ENCODE data around the gene DHRS7B. TPM values are rescaled to one million over a fixed set of nuclear protein-coding genes. Genes with fewer than 3 reads are reported as not detected.
"Not testable (repeated sequence)": the region's sequence is repeated elsewhere in the genome, so short reads cannot be mapped to it uniquely, and the experiment has no call there.

Gene DHRS7B
- total and polyA plus RNA-seq, 4 donors = 8.1 to 21.8 (median 18.2) TPM

DNA sequence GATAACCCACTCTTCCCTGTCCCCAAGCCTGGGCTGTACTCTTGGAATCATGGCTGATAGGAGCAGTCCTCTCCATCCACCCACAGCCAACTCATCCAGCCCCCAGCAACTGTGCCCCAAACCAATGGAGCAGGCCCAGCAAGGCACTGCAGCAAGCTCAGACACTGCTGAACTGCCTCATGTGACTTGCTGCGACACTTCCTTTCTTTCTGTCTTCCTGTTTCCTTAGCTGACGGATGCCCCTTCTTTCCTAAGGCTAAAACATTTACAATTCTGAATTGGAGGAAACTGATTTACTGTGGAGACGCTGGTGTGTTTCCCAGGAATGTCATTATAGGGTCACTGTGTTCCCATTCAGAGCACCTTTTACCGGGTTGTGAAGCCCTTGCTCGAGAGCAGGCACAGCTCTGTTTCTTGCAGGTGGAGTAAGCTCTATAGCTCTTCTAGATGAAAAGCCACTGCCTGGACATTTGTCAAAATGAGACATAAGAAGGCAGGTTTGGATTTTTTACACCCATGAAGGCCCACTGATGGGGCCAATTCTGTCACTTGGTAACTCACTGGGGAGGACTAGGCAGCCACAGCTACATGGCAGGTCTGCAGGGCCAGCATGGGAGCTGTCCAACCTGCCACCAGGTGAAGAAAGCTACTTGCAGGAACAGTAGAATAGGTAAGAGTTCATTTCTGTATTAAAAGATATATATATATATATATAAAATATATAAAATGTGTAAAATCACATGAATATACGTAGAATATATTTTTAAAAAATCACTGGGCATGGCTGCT is 59.8 kb downstream of the DHRS7B start:
- DNase-seq = peak in 1 of 2 donors; percentile 13
- Histone ChIP-seq H3K9me3 (ENCODE audit: control insufficient read depth, low read length) (no peaks in the 10 kb centered on the region), H3K27me3 (ENCODE audit: control insufficient read depth in 1 of 2, insufficient read depth in 2 of 2, low read length in 1 of 2) (no peaks in the 10 kb centered on the region), H3K36me3 (ENCODE audit: control insufficient read depth in 1 of 2, insufficient read depth in 2 of 2, low read length in 1 of 2) (peaks cover 0 to 5% of the 10 kb centered on the region in 2 donors), H3K4me3 (ENCODE audit: low read length in 2 of 2) (no peak overlapping the region), H3K27ac (ENCODE audit: low read depth in 1 of 2, low read length in 2 of 2) (no peak overlapping the region), H3K4me1 (ENCODE audit: control insufficient read depth in 1 of 2, insufficient read depth in 2 of 2, low read length in 2 of 2) (no peaks in the 10 kb centered on the region)
- no peak for ATAC-seq (ENCODE audit: low FRiP score)
- intact Hi-C loops (cut with DNase I) = no loop called here
- WGBS, 2 donors = 93 to 94% methylated on average over 6 of the region's 6 CpGs

DNA sequence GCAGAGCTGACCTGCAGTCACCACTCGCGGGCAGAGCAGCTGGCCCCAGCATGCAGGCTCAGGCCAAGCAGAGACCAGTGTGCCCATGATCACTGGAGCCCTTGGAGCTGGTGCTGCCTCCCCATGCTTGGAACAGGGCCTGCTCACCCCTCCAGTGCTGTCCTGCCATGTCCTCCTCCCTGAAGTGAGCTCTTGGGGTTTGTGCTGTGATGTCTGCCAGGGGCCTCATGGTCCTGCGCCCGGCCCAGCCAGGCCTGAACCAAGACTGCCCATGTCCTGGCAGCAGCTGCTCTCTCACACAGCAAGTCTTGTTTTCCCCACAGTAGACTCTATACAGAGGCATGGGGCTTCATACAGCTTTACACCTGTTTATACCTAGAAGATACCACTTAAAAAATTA is 62.6 kb downstream of the DHRS7B start:
- ATAC-seq (ENCODE audit: low FRiP score) = no peak
- Histone ChIP-seq H3K36me3 (ENCODE audit: control insufficient read depth in 1 of 2, insufficient read depth in 2 of 2, low read length in 1 of 2) (peaks cover 0 to 2% of the 10 kb centered on the region in 2 donors), H3K9me3 (ENCODE audit: control insufficient read depth, low read length) (no peaks in the 10 kb centered on the region), H3K27ac (ENCODE audit: low read depth in 1 of 2, low read length in 2 of 2) (no peak overlapping the region), H3K4me3 (ENCODE audit: low read length in 2 of 2) (no peak overlapping the region), H3K27me3 (ENCODE audit: control insufficient read depth in 1 of 2, insufficient read depth in 2 of 2, low read length in 1 of 2) (no peaks in the 10 kb centered on the region), H3K4me1 (ENCODE audit: control insufficient read depth in 1 of 2, insufficient read depth in 2 of 2, low read length in 2 of 2) (no peaks in the 10 kb centered on the region)
- WGBS, 2 donors = 93% methylated on average over 4 of the region's 4 CpGs
- intact Hi-C loops (cut with DNase I) = no loop called here
- no peak for DNase-seq

GRCh38 chr17:21190078-21190477 is 63.3 kb downstream of the DHRS7B start:
- intact Hi-C loops (cut with DNase I) = no loop called here
- Histone ChIP-seq H3K36me3 (ENCODE audit: control insufficient read depth in 1 of 2, insufficient read depth in 2 of 2, low read length in 1 of 2) (peaks cover 0 to under 1% of the 10 kb centered on the region in 2 donors), H3K9me3 (ENCODE audit: control insufficient read depth, low read length) (no peaks in the 10 kb centered on the region), H3K4me3 (ENCODE audit: low read length in 2 of 2) (no peak overlapping the region), H3K27ac (ENCODE audit: low read depth in 1 of 2, low read length in 2 of 2) (no peak overlapping the region), H3K4me1 (ENCODE audit: control insufficient read depth in 1 of 2, insufficient read depth in 2 of 2, low read length in 2 of 2) (no peaks in the 10 kb centered on the region), H3K27me3 (ENCODE audit: control insufficient read depth in 1 of 2, insufficient read depth in 2 of 2, low read length in 1 of 2) (no peaks in the 10 kb centered on the region)
- ATAC-seq (ENCODE audit: low FRiP score) (no peak), DNase-seq (no peak)
- WGBS, 2 donors = 95 to 96% methylated on average over 6 of the region's 6 CpGs

- Histone ChIP-seq H3K36me3 (ENCODE audit: control insufficient read depth in 1 of 2, insufficient read depth in 2 of 2, low read length in 1 of 2) (no peaks in the 10 kb centered on the region), H3K4me1 (ENCODE audit: control insufficient read depth in 1 of 2, insufficient read depth in 2 of 2, low read length in 2 of 2) (no peaks in the 10 kb centered on the region), H3K4me3 (ENCODE audit: low read length in 2 of 2) (no peak overlapping the region), H3K9me3 (ENCODE audit: control insufficient read depth, low read length) (no peaks in the 10 kb centered on the region), H3K27me3 (ENCODE audit: control insufficient read depth in 1 of 2, insufficient read depth in 2 of 2, low read length in 1 of 2) (no peaks in the 10 kb centered on the region), H3K27ac (ENCODE audit: low read depth in 1 of 2, low read length in 2 of 2) (peak overlapping the region in 1 of 2 donors; percentile 7)
- intact Hi-C loops (cut with DNase I) = no loop called here
- ATAC-seq (ENCODE audit: low FRiP score) (no peak), DNase-seq (no peak)
- WGBS, 2 donors = 12 to 14% methylated on average over 2 of the region's 2 CpGs
Observed at GRCh38 chr17:21191698-21192097, 64.9 kb downstream of the DHRS7B start.

- H3K9me3 ChIP-seq (ENCODE audit: control insufficient read depth, low read length); H3K27me3 ChIP-seq (ENCODE audit: control insufficient read depth in 1 of 2, insufficient read depth in 2 of 2, low read length in 1 of 2); ATAC-seq (ENCODE audit: low FRiP score); H3K4me3 ChIP-seq (ENCODE audit: low read length in 2 of 2); intact Hi-C loops (cut with DNase I); H3K27ac ChIP-seq (ENCODE audit: low read depth in 1 of 2, low read length in 2 of 2); H3K4me1 ChIP-seq (ENCODE audit: control insufficient read depth in 1 of 2, insufficient read depth in 2 of 2, low read length in 2 of 2); DNase-seq; H3K36me3 ChIP-seq (ENCODE audit: control insufficient read depth in 1 of 2, insufficient read depth in 2 of 2, low read length in 1 of 2): not testable (repeated sequence)
- 94 to 96% methylated on average over 7 of the region's 7 CpGs for WGBS, 2 donors
Observed at GRCh38 chr17:21192414-21192813, 65.7 kb downstream of the DHRS7B start.

DNA sequence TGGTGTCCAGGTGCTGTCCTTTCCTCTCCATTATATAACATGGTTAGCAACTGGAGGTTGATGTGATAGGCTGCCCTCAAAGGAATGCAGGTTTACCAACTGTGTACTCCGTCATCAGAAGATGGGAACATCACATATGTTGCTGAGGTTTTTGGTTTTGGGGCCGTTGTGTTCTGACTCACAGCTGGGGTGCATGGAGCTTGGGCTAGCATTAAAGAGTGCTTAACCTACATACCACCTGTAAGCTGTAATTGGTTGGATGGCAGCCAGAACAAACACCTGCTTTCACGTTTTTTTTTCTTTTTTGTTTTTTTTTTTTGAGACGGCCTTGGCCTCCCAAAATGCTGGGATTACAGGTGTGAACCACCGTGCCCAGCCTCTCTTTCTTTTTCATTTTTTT is 66.3 kb downstream of the DHRS7B start:
- ATAC-seq (ENCODE audit: low FRiP score) (no peak), DNase-seq (no peak)
- no peaks in the 10 kb centered on the region for H3K27me3 ChIP-seq (ENCODE audit: control insufficient read depth in 1 of 2, insufficient read depth in 2 of 2, low read length in 1 of 2)
- intact Hi-C loops (cut with DNase I) = no loop called here
- no peak overlapping the region for H3K4me3 ChIP-seq (ENCODE audit: low read length in 2 of 2)
- H3K4me1 ChIP-seq (ENCODE audit: control insufficient read depth in 1 of 2, insufficient read depth in 2 of 2, low read length in 2 of 2) = no peaks in the 10 kb centered on the region
- no peak overlapping the region for H3K27ac ChIP-seq (ENCODE audit: low read depth in 1 of 2, low read length in 2 of 2)
- no peaks in the 10 kb centered on the region for H3K9me3 ChIP-seq (ENCODE audit: control insufficient read depth, low read length)
- peaks cover 0 to 3% of the 10 kb centered on the region in 2 donors for H3K36me3 ChIP-seq (ENCODE audit: control insufficient read depth in 1 of 2, insufficient read depth in 2 of 2, low read length in 1 of 2)
- 58 to 64% methylated on average over 5 of the region's 5 CpGs for WGBS, 2 donors

DNA sequence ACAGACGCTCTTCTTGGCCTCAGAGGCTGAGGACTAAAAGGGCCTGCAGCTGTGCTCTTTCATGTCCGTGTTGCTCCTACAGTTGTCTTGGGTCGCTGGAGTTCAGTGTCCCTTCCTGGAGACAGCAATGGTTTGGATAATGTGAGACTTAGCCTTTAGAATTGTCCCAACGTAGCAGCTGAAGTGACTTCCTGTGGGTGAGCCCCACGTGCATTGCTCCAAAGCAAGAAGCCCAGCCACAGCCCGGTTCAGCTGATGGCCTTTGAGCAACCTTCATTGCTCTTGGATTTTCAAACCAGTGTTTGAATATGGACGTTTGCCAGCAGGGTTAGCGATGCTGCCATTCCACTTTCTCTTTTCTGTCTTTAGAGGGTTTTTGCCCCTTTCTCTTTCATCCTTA is 67.5 kb downstream of the DHRS7B start:
- Histone ChIP-seq H3K9me3 (ENCODE audit: control insufficient read depth, low read length) (no peaks in the 10 kb centered on the region), H3K27ac (ENCODE audit: low read depth in 1 of 2, low read length in 2 of 2) (peak overlapping the region in 1 of 2 donors; percentile 28), H3K36me3 (ENCODE audit: control insufficient read depth in 1 of 2, insufficient read depth in 2 of 2, low read length in 1 of 2) (peaks cover 0 to 7% of the 10 kb centered on the region in 2 donors), H3K4me3 (ENCODE audit: low read length in 2 of 2) (no peak overlapping the region), H3K4me1 (ENCODE audit: control insufficient read depth in 1 of 2, insufficient read depth in 2 of 2, low read length in 2 of 2) (no peaks in the 10 kb centered on the region), H3K27me3 (ENCODE audit: control insufficient read depth in 1 of 2, insufficient read depth in 2 of 2, low read length in 1 of 2) (no peaks in the 10 kb centered on the region)
- intact Hi-C loops (cut with DNase I) = no loop called here
- ATAC-seq (ENCODE audit: low FRiP score) (no peak), DNase-seq (no peak)
- WGBS, 2 donors = 12 to 17% methylated on average over 8 of the region's 8 CpGs

GRCh38 chr17:21194703-21195102 is 67.9 kb downstream of the DHRS7B start:
- Histone ChIP-seq H3K27ac (ENCODE audit: low read depth in 1 of 2, low read length in 2 of 2) (no peak overlapping the region), H3K36me3 (ENCODE audit: control insufficient read depth in 1 of 2, insufficient read depth in 2 of 2, low read length in 1 of 2) (peaks cover 0 to 7% of the 10 kb centered on the region in 2 donors)
- intact Hi-C loops (cut with DNase I) = no loop called here

GRCh38 chr17:21196126-21196525 is 69.4 kb downstream of the DHRS7B start:
- ATAC-seq (ENCODE audit: low FRiP score) (no peak), DNase-seq (no peak)
- Histone ChIP-seq H3K36me3 (ENCODE audit: control insufficient read depth in 1 of 2, insufficient read depth in 2 of 2, low read length in 1 of 2) (peaks cover 0 to 7% of the 10 kb centered on the region in 2 donors), H3K4me1 (ENCODE audit: control insufficient read depth in 1 of 2, insufficient read depth in 2 of 2, low read length in 2 of 2) (no peaks in the 10 kb centered on the region), H3K27me3 (ENCODE audit: control insufficient read depth in 1 of 2, insufficient read depth in 2 of 2, low read length in 1 of 2) (no peaks in the 10 kb centered on the region), H3K9me3 (ENCODE audit: control insufficient read depth, low read length) (no peaks in the 10 kb centered on the region), H3K4me3 (ENCODE audit: low read length in 2 of 2) (no peak overlapping the region), H3K27ac (ENCODE audit: low read depth in 1 of 2, low read length in 2 of 2) (no peak overlapping the region)
- 86 to 90% methylated on average over 5 of the region's 5 CpGs for WGBS, 2 donors
- intact Hi-C loops (cut with DNase I) = no loop called here

More at GRCh38 chr17:21194703-21195102, 67.9 kb downstream of the DHRS7B start:
- Histone ChIP-seq H3K4me3 (ENCODE audit: low read length in 2 of 2) (no peak overlapping the region), H3K4me1 (ENCODE audit: control insufficient read depth in 1 of 2, insufficient read depth in 2 of 2, low read length in 2 of 2) (no peaks in the 10 kb centered on the region), H3K9me3 (ENCODE audit: control insufficient read depth, low read length) (no peaks in the 10 kb centered on the region), H3K27me3 (ENCODE audit: control insufficient read depth in 1 of 2, insufficient read depth in 2 of 2, low read length in 1 of 2) (no peaks in the 10 kb centered on the region)
- 24 to 25% methylated on average over 5 of the region's 5 CpGs for WGBS, 2 donors
- DNase-seq = no peak
- ATAC-seq (ENCODE audit: low FRiP score) = peak; percentile 23
